SK-N-MC (cell line): ENCODE data around the gene LTB4R.

Experiments
- DNase-seq: peaks from one replicate; pipeline ENCODE4 v3.0.0-alpha.2; 2011; ENCODE audit warnings: low read depth, low spot score
- H3K27ac ChIP-seq: fragments of 200-600 bp; sonication (generic); 2 replicates; pipeline ENCODE4 v1.5.1; 2016; ENCODE audit warnings: mixed run types
- H3K36me3 ChIP-seq: fragments of 200-600 bp; sonication (generic); 2 replicates; pipeline ENCODE4 v1.6.1; 2017; ENCODE audit warnings: antibody characterized with exemption, low read length, mixed read lengths; ENCODE audit not compliant: insufficient read depth
- H3K4me3 ChIP-seq: fragments of 200-600 bp; sonication (generic); 2 replicates; pipeline ENCODE4 v1.5.1; 2016
- H3K9ac ChIP-seq: fragments of 200-600 bp; sonication (generic); 2 replicates; pipeline ENCODE4 v1.8.0; 2017; ENCODE audit warnings: mixed run types, mixed read lengths; ENCODE audit not compliant: insufficient read length
- H3K9me3 ChIP-seq: fragments of 200-600 bp; sonication (generic); 2 replicates; pipeline ENCODE4 v1.6.1; 2017; ENCODE audit warnings: low read depth, mild to moderate bottlenecking, antibody characterized with exemption, low read length, moderate library complexity, mixed read lengths
- EZH2 ChIP-seq: fragments of 200-600 bp; sonication (generic); IDR thresholded peaks from one replicate; pipeline ENCODE4 v1.6.1; 2017; ENCODE audit warnings: antibody characterized with exemption
- FOXP2 ChIP-seq: optimal IDR thresholded peaks from 2 replicates; pipeline ENCODE3; 2011; ENCODE audit warnings: mild to moderate bottlenecking, moderate library complexity; ENCODE audit not compliant: insufficient read depth; ENCODE audit errors: extremely low read length, control extremely low read depth
- POLR2AphosphoS5 ChIP-seq: IDR thresholded peaks from 2 replicates; pipeline ENCODE4 v1.6.1; 2012; ENCODE audit warnings: mild to moderate bottlenecking, low read depth, low read length, borderline replicate concordance

The LTB4R gene

DNA sequence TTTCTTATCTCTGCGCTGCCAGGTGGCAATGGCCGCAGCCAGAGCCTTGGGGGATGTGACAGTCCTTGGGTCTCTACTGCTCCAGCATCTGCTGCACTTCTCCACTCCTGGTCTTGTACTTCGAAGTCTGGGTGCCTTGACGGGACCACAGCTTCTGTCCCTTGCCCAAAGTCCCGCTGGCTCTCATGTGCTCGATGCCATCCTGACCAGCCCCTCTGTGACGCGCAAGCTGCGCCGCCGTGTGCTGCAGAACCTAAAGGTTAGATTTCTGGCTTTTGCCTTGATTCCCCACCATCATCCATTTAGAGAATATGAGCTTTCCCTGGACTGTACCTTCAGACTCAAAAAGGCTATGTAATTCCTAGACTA, 7.3 kb upstream of the LTB4R start:
- Histone ChIP-seq H3K4me3 (no peak overlapping the region), H3K9me3 (no peaks in the 10 kb centered on the region), H3K27ac (no peak overlapping the region), H3K9ac (no peak overlapping the region), H3K36me3 (peaks cover 55% of the 10 kb centered on the region)
- DNase-seq: no peak
- no peak for TF ChIP-seq FOXP2
- no peak for TF ChIP-seq POLR2AphosphoS5
- no peak for TF ChIP-seq EZH2

DNA sequence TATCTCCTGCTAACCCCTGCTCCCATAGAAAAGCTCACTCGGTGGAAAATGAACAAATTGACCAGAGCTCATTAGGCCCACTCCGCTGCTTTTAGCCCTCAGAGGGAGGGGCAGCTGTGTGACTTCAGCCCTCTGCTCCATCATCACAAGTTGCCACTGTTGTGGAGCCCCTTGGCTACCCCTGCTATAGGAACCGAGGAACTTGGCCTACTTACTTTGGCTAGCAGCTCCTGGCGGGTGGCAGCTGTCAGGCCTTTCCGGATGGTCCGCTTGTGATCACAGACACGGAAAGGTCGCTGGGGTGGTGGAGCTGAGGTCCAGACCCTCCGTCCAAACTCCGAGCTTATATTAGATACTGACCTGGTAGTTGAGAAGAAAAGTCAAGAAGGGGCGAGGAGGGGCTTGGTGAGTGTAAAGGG, 4.1 kb upstream of the LTB4R start:
- no peak overlapping the region for H3K27ac ChIP-seq
- no peaks in the 10 kb centered on the region for H3K9me3 ChIP-seq
- TF ChIP-seq POLR2AphosphoS5: no peak
- no peak for TF ChIP-seq EZH2
- TF ChIP-seq FOXP2: no peak
- peaks cover 46% of the 10 kb centered on the region for H3K36me3 ChIP-seq
- H3K9ac ChIP-seq: no peak overlapping the region
- no peak for DNase-seq
- H3K4me3 ChIP-seq: no peak overlapping the region

DNA sequence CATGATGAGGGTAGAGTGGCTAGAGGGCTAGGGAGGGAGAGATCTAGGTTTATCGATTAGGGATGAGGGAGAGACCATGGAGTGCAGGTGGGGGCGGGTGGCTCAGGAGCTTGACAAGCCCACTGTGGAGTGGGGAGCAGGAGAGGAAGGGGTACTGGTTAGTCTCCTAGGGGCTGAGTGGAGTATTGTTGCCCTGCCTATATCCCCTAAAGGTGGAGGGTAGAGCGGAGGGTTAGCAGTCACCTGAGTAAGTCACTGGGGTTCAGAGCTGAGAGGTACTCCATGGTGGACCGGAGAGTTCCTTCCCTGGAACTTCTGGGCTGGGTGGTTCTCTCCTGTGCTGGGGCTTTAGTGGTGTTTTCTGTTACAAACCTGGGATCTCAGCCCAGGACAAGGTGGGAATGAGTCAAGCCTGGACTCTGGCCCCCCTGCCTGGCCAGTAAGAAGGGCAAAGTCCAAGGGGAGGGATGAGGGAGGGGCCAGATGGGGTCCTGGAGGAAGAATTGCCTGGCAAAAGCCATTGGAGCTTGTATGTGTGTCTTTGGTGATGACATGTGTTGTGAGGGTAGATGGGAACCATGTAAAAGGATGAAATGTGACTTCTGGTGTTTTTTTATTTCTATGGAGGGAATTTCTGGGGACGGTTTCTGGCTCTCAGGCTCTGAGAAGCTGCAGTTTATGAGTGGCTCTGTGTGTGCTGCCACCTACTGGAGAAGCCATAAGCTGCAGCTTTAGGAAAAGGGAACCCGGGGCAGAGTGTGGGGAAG, 3.5 kb upstream of the LTB4R start, which contains the start of gene CIDEB:
Gene CIDEB, minus strand, starts transcription at position 403 of the 767 bp plus-strand sequence. Its CDS starts 119 bp downstream, at position 284.
- Histone ChIP-seq H3K9ac (no peak within 1 kb of the TSS), H3K9me3 (no peaks in the 10 kb centered on the region), H3K27ac (no peak within 1 kb of the TSS), H3K4me3 (no peak within 1 kb of the TSS), H3K36me3 (peaks cover 40% of the 10 kb centered on the region)
- TF ChIP-seq POLR2AphosphoS5 (no peak), EZH2 (no peak), FOXP2 (no peak)
- no peak for DNase-seq

DNA sequence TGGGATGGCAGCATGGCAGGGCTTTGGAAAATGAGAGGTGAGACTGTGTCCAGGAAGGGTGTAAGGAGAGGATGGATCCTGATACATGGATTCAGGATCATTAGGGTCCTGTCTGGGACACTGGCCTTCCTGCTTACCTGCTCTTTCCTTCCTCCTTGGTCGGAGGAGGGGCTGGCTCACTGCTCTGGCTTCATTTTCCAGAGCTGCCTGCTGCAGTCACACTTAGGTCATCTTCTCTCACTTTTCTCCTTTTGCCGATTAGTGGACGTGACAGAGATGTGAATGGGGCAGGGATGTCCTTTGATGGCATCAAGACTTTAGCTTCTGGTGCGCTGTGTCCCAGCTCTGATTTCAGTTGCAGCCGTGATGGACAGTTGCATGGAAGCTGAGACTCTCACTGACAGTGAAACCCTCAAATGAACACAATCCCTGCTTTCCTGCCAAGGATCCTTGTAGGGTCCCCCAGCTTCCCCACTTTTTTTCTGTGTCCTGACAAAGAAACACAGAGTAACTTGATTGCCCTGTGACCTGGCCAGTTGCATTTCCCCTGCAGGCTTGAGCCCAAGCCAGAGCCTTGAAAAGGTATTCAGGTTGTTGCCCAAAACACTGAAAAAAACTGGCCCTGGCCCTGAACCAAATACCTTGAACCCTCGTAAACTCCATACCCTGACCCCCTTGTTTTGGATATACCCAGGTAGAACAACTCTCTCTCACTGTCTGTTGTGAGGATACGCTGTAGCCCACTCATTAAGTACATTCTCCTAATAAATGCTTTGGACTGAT, 2.8 kb upstream of the LTB4R start:
- TF ChIP-seq EZH2: no peak
- TF ChIP-seq POLR2AphosphoS5: no peak
- TF ChIP-seq FOXP2: no peak
- no peaks in the 10 kb centered on the region for H3K9me3 ChIP-seq
- H3K27ac ChIP-seq: no peak overlapping the region
- peaks cover 32% of the 10 kb centered on the region for H3K36me3 ChIP-seq
- no peak overlapping the region for H3K4me3 ChIP-seq
- DNase-seq: no peak
- no peak overlapping the region for H3K9ac ChIP-seq

DNA sequence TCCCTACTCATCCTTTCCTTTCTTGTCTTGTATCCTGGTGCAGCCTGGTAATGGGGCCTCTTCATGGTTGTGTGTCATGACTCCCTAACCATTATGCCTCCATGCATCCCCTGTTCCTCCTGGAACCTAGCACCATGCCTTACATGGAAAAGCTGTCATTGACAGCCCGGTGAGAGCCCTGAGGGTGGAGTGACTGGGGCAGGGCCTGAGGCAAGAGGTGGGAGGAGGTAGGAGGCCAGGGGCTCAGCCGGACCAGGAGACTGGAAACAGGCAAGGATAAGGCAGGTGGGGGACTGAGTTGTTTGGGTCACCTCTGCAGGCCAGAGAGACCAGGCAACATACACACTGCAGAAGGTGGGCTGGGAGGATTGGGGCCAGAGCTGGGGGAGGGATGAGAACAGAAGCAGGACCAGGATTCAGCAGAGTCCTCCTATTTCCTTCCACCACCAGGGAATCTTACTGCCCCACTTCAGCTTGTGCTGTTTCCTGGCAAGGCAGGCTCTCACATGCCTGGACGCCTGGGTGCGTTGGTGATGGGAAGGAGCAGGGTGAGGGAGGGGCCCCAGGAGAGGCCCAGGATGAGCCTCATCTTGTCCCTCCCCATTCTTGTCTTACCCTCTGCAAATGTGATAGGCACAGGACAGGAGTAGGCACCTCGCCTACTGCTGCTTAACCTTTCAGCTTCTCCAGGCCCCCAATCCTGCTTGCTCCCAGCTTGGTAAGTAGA, 1.6 kb upstream of the LTB4R start, which contains the start of gene LTB4R2:
Gene LTB4R2, plus strand, starts transcription at position 603 of the 727 bp plus-strand sequence. CDS start 525 bp downstream, outside the sequence.
- no peak for DNase-seq
- H3K9me3 ChIP-seq: no peaks in the 10 kb centered on the region
- H3K36me3 ChIP-seq: peaks cover 21% of the 10 kb centered on the region; the same call in 1 of the 2 replicates
- TF ChIP-seq POLR2AphosphoS5 (no peak), EZH2 (no peak), FOXP2 (no peak)
- no peak within 1 kb of the TSS for H3K4me3 ChIP-seq
- no peak within 1 kb of the TSS for H3K9ac ChIP-seq
- H3K27ac ChIP-seq: no peak within 1 kb of the TSS

DNA sequence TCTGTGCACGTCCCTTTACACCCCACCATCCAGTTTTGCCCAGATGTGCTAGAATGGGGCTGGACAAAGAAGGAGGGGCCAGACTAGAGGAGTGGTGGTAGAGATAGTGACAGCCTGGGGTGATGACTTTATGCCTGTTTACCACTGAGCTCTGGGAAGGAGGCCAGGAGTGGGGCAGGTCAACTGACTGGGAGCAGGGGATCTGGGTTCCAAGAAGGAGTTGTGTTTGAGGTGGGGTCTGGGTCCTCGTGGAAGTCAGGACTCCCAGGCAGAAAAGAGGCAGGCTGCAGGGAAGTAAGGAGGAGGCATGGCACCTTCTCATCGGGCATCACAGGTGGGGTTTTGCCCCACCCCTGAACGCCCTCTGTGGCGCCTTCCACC, 1.0 kb upstream of the LTB4R start:
- H3K9me3 ChIP-seq: no peaks in the 10 kb centered on the region
- peaks cover 15% of the 10 kb centered on the region; the same call in 1 of the 2 replicates for H3K36me3 ChIP-seq
- no peak for DNase-seq
- TF ChIP-seq POLR2AphosphoS5 (no peak), EZH2 (no peak), FOXP2 (no peak)
- no peak overlapping the region for H3K27ac ChIP-seq
- H3K9ac ChIP-seq: no peak overlapping the region
- H3K4me3 ChIP-seq: no peak overlapping the region

DNA sequence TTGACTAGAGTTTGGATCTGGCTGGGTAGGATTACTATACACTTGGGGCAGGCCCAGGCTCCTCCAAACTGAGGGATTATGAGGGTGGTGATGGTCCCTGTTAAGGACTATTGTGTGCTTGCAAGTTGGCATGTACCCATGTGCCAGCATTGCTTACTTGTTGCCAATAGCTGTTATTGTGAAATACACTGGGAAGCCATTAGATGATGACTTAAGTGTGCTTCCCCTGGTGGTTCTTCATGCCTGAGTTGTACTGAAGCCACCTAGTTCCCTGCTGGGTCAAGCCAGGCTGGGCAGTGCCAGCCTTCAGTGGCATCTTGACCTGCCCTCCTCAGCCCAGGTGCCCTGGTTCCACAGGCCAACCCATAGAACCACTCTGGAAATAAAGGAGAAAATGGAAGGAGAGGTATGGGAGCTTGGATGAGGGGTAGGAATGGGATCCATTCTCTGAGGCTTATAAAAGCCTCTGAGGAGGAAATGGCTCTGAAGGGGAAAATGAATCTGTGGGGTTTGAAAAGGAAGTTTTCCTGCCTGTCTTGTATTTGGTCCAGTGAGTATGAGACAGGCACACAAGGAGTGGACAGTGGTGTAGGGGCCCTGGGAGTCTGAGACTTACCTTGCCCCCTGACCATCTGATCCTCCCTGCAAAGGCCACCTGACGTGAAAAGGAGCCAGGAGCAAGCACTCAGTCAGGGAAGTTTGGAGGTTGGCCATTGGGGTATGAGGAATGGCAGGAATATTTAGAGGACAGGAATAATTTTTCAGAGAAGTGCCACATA, 724 bp downstream of the LTB4R start:
- Histone ChIP-seq H3K9ac (no peak overlapping the region), H3K27ac (no peak overlapping the region), H3K9me3 (no peaks in the 10 kb centered on the region), H3K36me3 (0 out of 2 replicates have a peak, but pooled peaks cover under 1% of the 10 kb centered on the region), H3K4me3 (no peak overlapping the region)
- no peak for DNase-seq
- TF ChIP-seq FOXP2: no peak

DNA sequence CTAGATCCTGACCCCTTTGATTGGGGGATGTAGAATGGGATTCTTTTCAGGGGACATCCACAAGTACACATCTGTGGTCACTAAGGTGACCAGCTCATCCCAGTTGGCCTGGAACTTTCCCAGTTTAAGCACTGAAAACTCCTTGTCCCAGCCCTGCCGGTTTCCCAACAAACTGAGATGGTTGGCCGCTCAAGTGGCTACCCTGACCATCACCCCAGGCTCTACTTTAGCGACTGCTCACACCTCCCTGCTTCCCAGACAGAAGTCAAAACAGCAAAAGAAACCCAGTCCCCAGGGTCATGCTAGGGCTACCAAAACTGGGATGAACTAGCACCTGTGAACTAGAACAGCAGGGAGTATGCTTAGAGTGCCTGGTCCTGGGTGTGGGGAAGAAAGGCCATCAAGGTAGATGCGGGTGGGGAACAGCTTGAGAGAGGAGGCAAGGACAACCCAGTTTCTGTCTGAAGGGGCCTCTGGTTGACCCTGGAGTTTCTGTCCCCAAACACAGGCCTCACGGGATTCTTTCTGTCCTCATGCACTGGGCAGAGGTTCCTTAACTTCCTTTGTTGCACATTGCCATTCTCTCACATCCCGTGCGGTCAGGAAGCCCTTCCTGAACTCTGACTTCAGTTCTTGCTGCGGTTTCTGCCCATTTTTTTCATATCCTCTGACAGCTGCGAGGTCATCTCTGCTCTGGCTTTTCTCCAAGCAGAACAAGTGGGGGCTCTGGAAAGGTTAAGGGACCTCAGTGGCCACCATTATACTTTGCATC, 1.6 kb downstream of the LTB4R start:
- H3K4me3 ChIP-seq: no peak overlapping the region
- no peak overlapping the region for H3K27ac ChIP-seq
- DNase-seq: no peak
- H3K9me3 ChIP-seq: no peaks in the 10 kb centered on the region
- no peaks in the 10 kb centered on the region for H3K36me3 ChIP-seq
- no peak overlapping the region for H3K9ac ChIP-seq
- TF ChIP-seq POLR2AphosphoS5 (0 out of 2 replicates have a peak, but pooled peaks have one; percentile 20), FOXP2 (no peak)
